PC-9 (cell line): ENCODE measurements around the gene CRP.

Experiments used
- EZH2 ChIP-seq: fragments of 200-600 bp; sonication (generic); IDR thresholded peaks from 2 replicates; pipeline ENCODE4 v1.8.0; 2017; ENCODE audit warnings: antibody characterized with exemption, low read depth
- TF ChIP-seq, protein P1 (sequence below): fragments of 200-600 bp; sonication (generic); conservative IDR thresholded peaks from 2 replicates; pipeline ENCODE4 v1.6.1; 2017; ENCODE audit warnings: mixed run types, antibody characterized with exemption, mild to moderate bottlenecking, moderate library complexity

- TF ChIP-seq, protein P1, sequence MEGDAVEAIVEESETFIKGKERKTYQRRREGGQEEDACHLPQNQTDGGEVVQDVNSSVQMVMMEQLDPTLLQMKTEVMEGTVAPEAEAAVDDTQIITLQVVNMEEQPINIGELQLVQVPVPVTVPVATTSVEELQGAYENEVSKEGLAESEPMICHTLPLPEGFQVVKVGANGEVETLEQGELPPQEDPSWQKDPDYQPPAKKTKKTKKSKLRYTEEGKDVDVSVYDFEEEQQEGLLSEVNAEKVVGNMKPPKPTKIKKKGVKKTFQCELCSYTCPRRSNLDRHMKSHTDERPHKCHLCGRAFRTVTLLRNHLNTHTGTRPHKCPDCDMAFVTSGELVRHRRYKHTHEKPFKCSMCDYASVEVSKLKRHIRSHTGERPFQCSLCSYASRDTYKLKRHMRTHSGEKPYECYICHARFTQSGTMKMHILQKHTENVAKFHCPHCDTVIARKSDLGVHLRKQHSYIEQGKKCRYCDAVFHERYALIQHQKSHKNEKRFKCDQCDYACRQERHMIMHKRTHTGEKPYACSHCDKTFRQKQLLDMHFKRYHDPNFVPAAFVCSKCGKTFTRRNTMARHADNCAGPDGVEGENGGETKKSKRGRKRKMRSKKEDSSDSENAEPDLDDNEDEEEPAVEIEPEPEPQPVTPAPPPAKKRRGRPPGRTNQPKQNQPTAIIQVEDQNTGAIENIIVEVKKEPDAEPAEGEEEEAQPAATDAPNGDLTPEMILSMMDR: no peak
- TF ChIP-seq EZH2: no peak
These were observed 32.3 kb upstream of the CRP start for GRCh38 chr1:159746666-159747065.
